Transverse colon (tissue), 3 donors: ENCODE data around the gene AGBL4.

Experiments used
- POLR2A ChIP-seq: fragments of 450-650 bp; IDR thresholded peaks from one replicate; pipeline ENCODE4 v1.6.1; 2016; ENCODE audit warnings: antibody characterized with exemption, mild to moderate bottlenecking, moderate library complexity
- TF ChIP-seq, protein P1 (sequence below), 5 experiments: fragments of 200-600 bp in 3 of 5; fragments of 450-650 bp in 2 of 5; sonication (generic) in 3 of 5; IDR thresholded peaks; 1 replicate in 2 of 5; 2 replicates in 3 of 5; pipeline ENCODE4 v1.5.1; 2016 to 2017; ENCODE audit warnings: antibody characterized with exemption in 5 of 5, inconsistent platforms in 3 of 5, mild to moderate bottlenecking in 2 of 5, moderate library complexity in 1 of 5

- TF ChIP-seq, protein P1, sequence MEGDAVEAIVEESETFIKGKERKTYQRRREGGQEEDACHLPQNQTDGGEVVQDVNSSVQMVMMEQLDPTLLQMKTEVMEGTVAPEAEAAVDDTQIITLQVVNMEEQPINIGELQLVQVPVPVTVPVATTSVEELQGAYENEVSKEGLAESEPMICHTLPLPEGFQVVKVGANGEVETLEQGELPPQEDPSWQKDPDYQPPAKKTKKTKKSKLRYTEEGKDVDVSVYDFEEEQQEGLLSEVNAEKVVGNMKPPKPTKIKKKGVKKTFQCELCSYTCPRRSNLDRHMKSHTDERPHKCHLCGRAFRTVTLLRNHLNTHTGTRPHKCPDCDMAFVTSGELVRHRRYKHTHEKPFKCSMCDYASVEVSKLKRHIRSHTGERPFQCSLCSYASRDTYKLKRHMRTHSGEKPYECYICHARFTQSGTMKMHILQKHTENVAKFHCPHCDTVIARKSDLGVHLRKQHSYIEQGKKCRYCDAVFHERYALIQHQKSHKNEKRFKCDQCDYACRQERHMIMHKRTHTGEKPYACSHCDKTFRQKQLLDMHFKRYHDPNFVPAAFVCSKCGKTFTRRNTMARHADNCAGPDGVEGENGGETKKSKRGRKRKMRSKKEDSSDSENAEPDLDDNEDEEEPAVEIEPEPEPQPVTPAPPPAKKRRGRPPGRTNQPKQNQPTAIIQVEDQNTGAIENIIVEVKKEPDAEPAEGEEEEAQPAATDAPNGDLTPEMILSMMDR (IDR thresholded peaks at IDR 0.05), result no peak
- TF ChIP-seq POLR2A, result no peak
Measured at GRCh38 chr1:48785869-48786268, 1237.9 kb downstream of the AGBL4 start.
